BLaER1 treated with 17β-estradiol and CSF1 and Interleukin-3, amounts not matched to agents 10 nM and 100 nM (cell line): ENCODE measurements around the gene ADARB2.

ENCODE experiments used
- H3K27ac ChIP-seq, 11 experiments: shearing (Covaris generic); formaldehyde crosslinking; 2 replicates each; pipeline ENCODE4 v1.8.1; 2022
- H3K27me3 ChIP-seq, 11 experiments: shearing (Covaris generic); formaldehyde crosslinking; 2 replicates each; pipeline ENCODE4 v1.8.1; 2022
- H3K36me3 ChIP-seq, 11 experiments: shearing (Covaris generic); formaldehyde crosslinking; 2 replicates each; pipeline ENCODE4 v1.8.1; 2022
- H3K4me1 ChIP-seq, 10 experiments: shearing (Covaris generic); formaldehyde crosslinking; 2 replicates each; pipeline ENCODE4 v1.8.1; 2022
- H3K4me2 ChIP-seq, 11 experiments: shearing (Covaris generic); formaldehyde crosslinking; 2 replicates each; pipeline ENCODE4 v1.8.1; 2022
- H3K4me3 ChIP-seq, 10 experiments: shearing (Covaris generic); formaldehyde crosslinking; 2 replicates each; pipeline ENCODE4 v1.8.1; 2022
- H3K9ac ChIP-seq, 11 experiments: shearing (Covaris generic); formaldehyde crosslinking; 2 replicates each; pipeline ENCODE4 v1.8.1; 2022
- H3K9me3 ChIP-seq, 11 experiments: shearing (Covaris generic); formaldehyde crosslinking; replicated peaks in 1 of 11; 2 replicates each; pipeline ENCODE4 v1.8.1; 2022
- H4K20me1 ChIP-seq, 11 experiments: shearing (Covaris generic); formaldehyde crosslinking; 2 replicates each; pipeline ENCODE4 v1.8.1; 2022
- Cebpa-rat ChIP-seq, 11 experiments: shearing (Covaris generic); IDR thresholded peaks; 2 replicates each; pipeline ENCODE4 v1.8.1; 2022

ADARB2 gene

GRCh38 chr10:1578392-1579140 lies 158.8 kb downstream of the ADARB2 start:
- no peak for TF ChIP-seq Cebpa-rat (IDR thresholded peaks at IDR 0.05)
- Histone ChIP-seq H4K20me1 (peaks cover 0 to 24% (median 9%) of the 10 kb centered on the region in 11 experiments; a peak in 9 of 22 replicates), H3K27me3 (peaks cover 0 to 11% (median 0%) of the 10 kb centered on the region in 11 experiments; a peak in 1 of 22 replicates), H3K36me3 (no peaks in the 10 kb centered on the region), H3K4me1 (peaks cover 31 to 86% (median 78%) of the 10 kb centered on the region in 10 experiments), H3K27ac (no peak overlapping the region), H3K9me3 (0 out of 22 replicates have a peak, but pooled peaks cover 0 to 7% (median 0%) of the 10 kb centered on the region in 11 experiments), H3K4me3 (no peak overlapping the region), H3K9ac (no peak overlapping the region), H3K4me2 (peak overlapping the region in 8 of 11 experiments; percentile 71 to 91 (median 88); a peak in 17 of 22 replicates)

DNA sequence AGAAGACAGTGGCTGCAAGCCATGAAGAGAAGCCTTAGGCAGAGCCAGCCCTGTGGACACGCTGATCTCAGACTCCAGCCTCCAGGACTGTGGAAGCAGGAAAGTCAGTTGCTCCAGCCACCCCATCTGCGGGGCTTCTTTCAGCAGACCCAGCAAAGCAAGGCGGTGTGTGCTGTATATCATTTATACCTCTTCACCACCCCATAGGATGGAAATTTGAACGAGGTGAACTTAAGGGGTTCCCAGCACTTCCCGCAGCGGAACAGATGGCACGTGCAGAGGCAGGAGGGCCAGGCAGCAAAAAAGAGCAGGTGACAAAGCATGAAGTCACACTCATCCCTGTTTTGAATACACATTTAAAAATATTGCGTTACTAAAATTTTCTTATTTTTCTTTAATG lies 159.4 kb downstream of the ADARB2 start:
- no peak for TF ChIP-seq Cebpa-rat (IDR thresholded peaks at IDR 0.05)
- Histone ChIP-seq H3K9me3 (0 out of 22 replicates have a peak, but pooled peaks cover 0 to 7% (median 0%) of the 10 kb centered on the region in 11 experiments), H3K27ac (peak overlapping the region in 3 of 11 experiments; percentile 25 to 73 (median 46); a peak in 5 of 22 replicates), H3K4me1 (peaks cover 31 to 92% (median 85%) of the 10 kb centered on the region in 10 experiments), H3K4me2 (peak overlapping the region in 8 of 11 experiments; percentile 71 to 91 (median 88); a peak in 17 of 22 replicates), H3K9ac (peak overlapping the region in 2 of 11 experiments; percentile 19 to 38; a peak in 2 of 22 replicates), H3K4me3 (no peak overlapping the region), H3K27me3 (peaks cover 0 to 11% (median 0%) of the 10 kb centered on the region in 11 experiments; a peak in 1 of 22 replicates), H4K20me1 (peaks cover 0 to 24% (median 9%) of the 10 kb centered on the region in 11 experiments; a peak in 10 of 22 replicates), H3K36me3 (no peaks in the 10 kb centered on the region)

- Histone ChIP-seq H3K4me1 (peaks cover 31 to 98% (median 90%) of the 10 kb centered on the region in 10 experiments), H3K9ac (peak overlapping the region in 2 of 11 experiments; percentile 19 to 38; a peak in 2 of 22 replicates), H3K36me3 (no peaks in the 10 kb centered on the region), H4K20me1 (peaks cover 0 to 25% (median 9%) of the 10 kb centered on the region in 11 experiments; a peak in 10 of 22 replicates), H3K4me2 (peak overlapping the region in 9 of 11 experiments; percentile 70 to 91 (median 88); a peak in 20 of 22 replicates), H3K9me3 (0 out of 22 replicates have a peak, but pooled peaks cover 0 to 5% (median 0%) of the 10 kb centered on the region in 11 experiments), H3K4me3 (no peak overlapping the region), H3K27me3 (peaks cover 0 to 11% (median 0%) of the 10 kb centered on the region in 11 experiments; a peak in 1 of 22 replicates), H3K27ac (peak overlapping the region in 3 of 11 experiments; percentile 58 to 73 (median 73); a peak in 5 of 22 replicates)
- TF ChIP-seq Cebpa-rat (IDR thresholded peaks at IDR 0.05): no peak
Measured at GRCh38 chr10:1577373-1577770, 160.0 kb downstream of the ADARB2 start.

DNA sequence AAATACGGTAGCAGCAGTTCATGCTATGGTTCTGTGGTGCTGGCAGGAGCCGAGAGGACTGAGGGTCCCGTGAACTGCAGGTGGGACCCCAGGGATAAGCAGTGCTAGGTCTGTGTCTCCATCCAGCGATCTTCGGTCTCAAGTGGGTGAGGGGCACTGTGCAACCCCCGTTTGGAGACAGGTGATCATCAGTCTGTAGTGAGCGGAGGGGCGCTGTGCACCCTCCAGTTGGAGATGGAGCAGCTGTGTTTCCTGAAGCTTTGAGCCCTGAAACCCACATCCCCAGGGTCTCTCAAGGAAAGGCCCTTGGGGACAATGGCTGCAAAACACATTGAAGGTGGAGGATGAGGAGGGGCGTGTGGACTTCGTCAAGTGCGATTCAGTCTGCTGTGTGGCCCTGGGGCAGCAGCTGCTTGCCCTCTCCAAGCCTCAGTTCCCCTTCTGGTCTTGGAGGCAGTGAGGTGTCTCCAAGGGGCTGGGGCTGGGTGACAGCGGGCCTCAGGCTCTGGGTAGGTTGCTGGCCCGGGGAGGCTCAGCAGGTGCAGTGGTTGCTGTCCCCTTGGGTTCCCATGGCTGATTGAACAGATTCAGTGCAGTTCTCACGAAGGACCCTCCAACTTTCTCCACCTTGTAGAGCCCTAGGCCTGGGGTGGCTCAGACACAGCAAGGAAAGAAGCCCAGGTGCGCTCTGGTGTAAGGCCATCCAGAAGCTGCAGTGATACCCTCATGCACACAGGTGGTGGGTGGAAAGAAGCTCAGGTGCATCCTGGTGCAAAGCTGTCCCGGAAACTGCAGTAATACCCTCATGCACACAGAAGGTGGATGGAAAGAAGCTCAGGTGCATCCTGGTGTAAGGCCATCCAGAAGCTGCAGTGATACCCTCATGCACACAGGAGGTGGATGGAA lies 160.6 kb downstream of the ADARB2 start:
- Histone ChIP-seq H3K9ac (peak overlapping the region in 4 of 11 experiments; percentile 41 to 57 (median 47); a peak in 7 of 22 replicates), H3K36me3 (no peaks in the 10 kb centered on the region)

GRCh38 chr10:1575481-1576244 lies 161.7 kb downstream of the ADARB2 start:
- H3K27me3 ChIP-seq: peaks cover 0 to 11% (median 0%) of the 10 kb centered on the region in 11 experiments; a peak in 1 of 22 replicates
- TF ChIP-seq Cebpa-rat (IDR thresholded peaks at IDR 0.05): no peak
- peak overlapping the region in 4 of 11 experiments; percentile 41 to 57 (median 47); a peak in 7 of 22 replicates for H3K9ac ChIP-seq

More for the DNA sequence above, 160.6 kb downstream of the ADARB2 start:
- Histone ChIP-seq H3K27me3 (peaks cover 0 to 11% (median 0%) of the 10 kb centered on the region in 11 experiments; a peak in 1 of 22 replicates), H3K9me3 (no peaks in the 10 kb centered on the region), H4K20me1 (peaks cover 0 to 25% (median 9%) of the 10 kb centered on the region in 11 experiments; a peak in 10 of 22 replicates), H3K4me2 (peak overlapping the region; percentile 28 to 91 (median 84); a peak in 20 of 22 replicates), H3K27ac (peak overlapping the region in 4 of 11 experiments; percentile 61 to 73 (median 70); a peak in 8 of 22 replicates), H3K4me3 (peak overlapping the region in 2 of 10 experiments; percentile 36 to 45; a peak in 3 of 20 replicates), H3K4me1 (peaks cover 27 to 99% (median 92%) of the 10 kb centered on the region in 10 experiments)
- no peak for TF ChIP-seq Cebpa-rat (IDR thresholded peaks at IDR 0.05)

DNA sequence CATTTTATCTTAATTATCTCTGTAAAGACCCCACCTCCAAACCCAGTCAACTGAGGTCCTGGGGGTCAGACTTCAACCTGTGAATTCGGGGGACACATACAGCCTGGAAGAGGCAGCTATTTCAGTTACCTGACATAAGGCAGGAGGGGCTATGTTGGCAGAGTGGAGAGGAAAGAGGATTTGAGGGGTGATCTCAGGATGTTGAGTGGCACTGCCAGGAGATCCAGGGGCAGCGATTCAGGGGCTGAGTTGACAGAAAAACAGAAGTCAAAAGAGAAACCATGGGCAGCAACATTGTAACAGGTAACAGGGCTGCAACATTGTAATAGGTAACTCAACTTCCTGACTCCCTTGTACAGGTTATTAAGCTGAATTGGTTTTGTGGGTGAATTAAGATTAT lies 162.6 kb downstream of the ADARB2 start:
- Histone ChIP-seq H4K20me1 (peaks cover 0 to 25% (median 12%) of the 10 kb centered on the region in 11 experiments; a peak in 10 of 22 replicates), H3K9me3 (no peaks in the 10 kb centered on the region), H3K9ac (no peak overlapping the region), H3K4me1 (peaks cover 20 to 97% (median 90%) of the 10 kb centered on the region in 10 experiments), H3K27me3 (peaks cover 0 to 11% (median 0%) of the 10 kb centered on the region in 11 experiments; a peak in 1 of 22 replicates), H3K4me2 (peak overlapping the region in 9 of 11 experiments; percentile 28 to 91 (median 84); a peak in 15 of 22 replicates), H3K4me3 (no peak overlapping the region), H3K27ac (no peak overlapping the region), H3K36me3 (no peaks in the 10 kb centered on the region)
- no peak for TF ChIP-seq Cebpa-rat (IDR thresholded peaks at IDR 0.05)

More at GRCh38 chr10:1575481-1576244, 161.7 kb downstream of the ADARB2 start:
- Histone ChIP-seq H3K4me3 (peak overlapping the region in 3 of 10 experiments; percentile 3 to 45 (median 36); a peak in 4 of 20 replicates), H3K9me3 (no peaks in the 10 kb centered on the region), H3K36me3 (no peaks in the 10 kb centered on the region), H4K20me1 (peaks cover 0 to 25% (median 9%) of the 10 kb centered on the region in 11 experiments; a peak in 10 of 22 replicates), H3K4me2 (peak overlapping the region; percentile 28 to 91 (median 84); a peak in 20 of 22 replicates), H3K4me1 (peaks cover 20 to 99% (median 89%) of the 10 kb centered on the region in 10 experiments), H3K27ac (peak overlapping the region in 4 of 11 experiments; percentile 61 to 73 (median 70); a peak in 8 of 22 replicates)

GRCh38 chr10:1573981-1574380 lies 163.3 kb downstream of the ADARB2 start:
- Histone ChIP-seq H3K27me3 (peaks cover 0 to 11% (median 0%) of the 10 kb centered on the region in 11 experiments; a peak in 1 of 22 replicates), H3K9me3 (no peaks in the 10 kb centered on the region), H4K20me1 (peaks cover 0 to 25% (median 12%) of the 10 kb centered on the region in 11 experiments; a peak in 10 of 22 replicates), H3K27ac (no peak overlapping the region), H3K4me2 (peak overlapping the region in 8 of 11 experiments; percentile 28 to 91 (median 86); a peak in 13 of 22 replicates), H3K4me1 (peaks cover 20 to 94% (median 83%) of the 10 kb centered on the region in 10 experiments), H3K36me3 (no peaks in the 10 kb centered on the region), H3K4me3 (no peak overlapping the region), H3K9ac (no peak overlapping the region)
- no peak for TF ChIP-seq Cebpa-rat (IDR thresholded peaks at IDR 0.05)
